IPS DF 6.9 (cell line): ENCODE data around the gene NDUFS7.

Experiments used
- DNase-seq: peaks from one replicate; pipeline ENCODE4 v3.0.0-alpha.2; 2013; ENCODE audit warnings: low read depth, low spot score
- H3K27ac ChIP-seq: one replicate; pipeline ENCODE4 v1.5.1; 2013; ENCODE audit warnings: low read length, control low read depth
- H3K27me3 ChIP-seq: 2 replicates; pipeline ENCODE4 v1.6.1; 2013; ENCODE audit warnings: mild to moderate bottlenecking, low read length; ENCODE audit not compliant: control insufficient read depth, insufficient read depth
- H3K36me3 ChIP-seq: 2 replicates; pipeline ENCODE4 v1.6.1; 2013; ENCODE audit warnings: low read length; ENCODE audit not compliant: control insufficient read depth, insufficient read depth
- H3K4me1 ChIP-seq: 2 replicates; pipeline ENCODE4 v1.6.1; 2013; ENCODE audit warnings: low read length; ENCODE audit not compliant: control insufficient read depth, insufficient read depth
- H3K4me3 ChIP-seq: 2 replicates; pipeline ENCODE4 v1.5.1; 2013; ENCODE audit warnings: mild to moderate bottlenecking, low read length
- H3K9me3 ChIP-seq: 2 replicates; pipeline ENCODE4 v1.6.1; 2013; ENCODE audit warnings: low read length, inconsistent platforms; ENCODE audit not compliant: control insufficient read depth, insufficient read depth
- WGBS: extraction: QIAGEN DNeasy Blood & Tissue Kit; methylation state at CpG from one replicate; pipeline ENCODE4 v1.1.7; 2013; ENCODE audit warnings: mixed read lengths, missing lambda C conversion rate; ENCODE audit not compliant: insufficient read length, insufficient coverage; 5-methylcytosine and 5-hydroxymethylcytosine counted together

NDUFS7 gene

DNA sequence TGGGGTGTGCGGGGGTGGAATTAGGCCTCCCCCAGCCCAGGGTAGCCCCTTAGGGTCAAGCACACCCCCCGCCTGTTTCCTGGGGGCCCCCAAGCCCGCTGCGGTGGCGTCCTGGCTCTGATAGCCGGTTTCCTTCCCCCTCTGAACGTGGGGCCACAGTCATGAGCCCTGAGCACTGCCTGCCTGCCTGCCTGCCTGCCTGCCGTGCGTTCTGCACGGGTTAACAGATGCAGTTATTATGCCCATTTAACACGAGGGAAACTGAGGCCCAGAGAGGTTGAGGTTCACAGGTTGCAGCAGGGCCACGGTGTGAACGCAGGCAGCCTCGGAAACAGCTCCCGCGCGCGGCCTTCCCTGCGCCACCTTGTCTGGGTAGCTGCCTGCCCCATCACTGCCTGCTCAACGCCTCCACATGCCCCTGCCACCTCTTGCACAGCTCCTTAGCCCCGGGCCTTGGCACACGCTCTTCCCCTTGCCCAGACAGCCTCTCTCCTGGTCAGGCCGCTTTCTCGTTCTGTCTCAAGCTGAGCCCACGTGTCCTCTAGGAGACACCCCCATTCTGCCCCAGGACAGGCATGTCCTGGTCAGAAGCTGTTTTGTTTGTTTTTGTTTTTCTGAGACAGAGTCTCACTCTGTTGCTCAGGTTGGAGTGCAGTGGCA is 18.8 kb downstream of the NDUFS7 start:
- H3K36me3 ChIP-seq = no peaks in the 10 kb centered on the region
- no CpG with 5 or more reads among the region's 25 CpGs for WGBS
- no peak for DNase-seq
- H3K9me3 ChIP-seq = no peaks in the 10 kb centered on the region
- no peak overlapping the region for H3K27ac ChIP-seq
- H3K4me1 ChIP-seq = peaks cover 1% of the 10 kb centered on the region
- no peak overlapping the region for H3K4me3 ChIP-seq
- H3K27me3 ChIP-seq = no peaks in the 10 kb centered on the region

DNA sequence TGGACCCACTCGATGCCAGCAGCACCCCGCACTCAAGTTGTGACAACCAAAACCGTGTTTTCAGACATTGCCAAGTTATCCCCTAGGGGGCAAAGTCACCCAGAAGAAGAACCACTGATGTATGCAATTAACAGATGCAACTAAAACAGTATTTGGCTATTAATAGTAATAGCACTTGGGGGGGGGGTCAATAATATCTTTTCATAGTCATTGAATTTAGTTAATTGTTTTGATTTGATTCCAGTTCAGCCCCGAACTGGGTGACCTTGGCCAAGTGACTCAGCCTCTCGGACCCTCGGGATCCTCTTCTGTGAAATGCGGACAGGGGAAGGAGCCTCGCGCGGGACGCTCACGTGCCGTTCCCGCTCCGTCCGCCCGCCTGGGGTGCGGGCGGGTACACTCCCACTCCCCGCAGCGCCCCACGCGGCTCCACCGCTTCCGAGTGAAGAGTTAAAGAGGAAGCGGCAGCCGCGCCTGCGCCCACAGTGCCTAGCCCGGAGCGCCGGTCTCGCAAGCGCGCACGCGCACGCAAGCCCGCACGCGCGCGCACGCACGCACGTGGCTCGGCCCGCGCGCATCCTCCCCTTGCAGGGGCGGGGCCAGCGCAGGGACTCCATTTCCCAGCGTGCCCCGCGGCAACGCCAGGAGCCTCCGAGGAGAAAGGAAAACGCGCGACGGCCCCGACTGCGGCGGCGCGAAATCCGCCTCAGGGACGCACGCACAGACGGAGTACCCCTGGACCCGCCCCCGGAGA is 23.2 kb downstream of the NDUFS7 start:
- Histone ChIP-seq H3K27me3 (no peaks in the 10 kb centered on the region), H3K27ac (no peak overlapping the region), H3K9me3 (no peaks in the 10 kb centered on the region), H3K4me3 (peak overlapping the region; percentile 76; the same call in 1 of the 2 replicates), H3K4me1 (peaks cover 13% of the 10 kb centered on the region), H3K36me3 (peaks cover 4% of the 10 kb centered on the region; the same call in 1 of the 2 replicates)
- peak; percentile 94 for DNase-seq
- no CpG with 5 or more reads among the region's 72 CpGs for WGBS

DNA sequence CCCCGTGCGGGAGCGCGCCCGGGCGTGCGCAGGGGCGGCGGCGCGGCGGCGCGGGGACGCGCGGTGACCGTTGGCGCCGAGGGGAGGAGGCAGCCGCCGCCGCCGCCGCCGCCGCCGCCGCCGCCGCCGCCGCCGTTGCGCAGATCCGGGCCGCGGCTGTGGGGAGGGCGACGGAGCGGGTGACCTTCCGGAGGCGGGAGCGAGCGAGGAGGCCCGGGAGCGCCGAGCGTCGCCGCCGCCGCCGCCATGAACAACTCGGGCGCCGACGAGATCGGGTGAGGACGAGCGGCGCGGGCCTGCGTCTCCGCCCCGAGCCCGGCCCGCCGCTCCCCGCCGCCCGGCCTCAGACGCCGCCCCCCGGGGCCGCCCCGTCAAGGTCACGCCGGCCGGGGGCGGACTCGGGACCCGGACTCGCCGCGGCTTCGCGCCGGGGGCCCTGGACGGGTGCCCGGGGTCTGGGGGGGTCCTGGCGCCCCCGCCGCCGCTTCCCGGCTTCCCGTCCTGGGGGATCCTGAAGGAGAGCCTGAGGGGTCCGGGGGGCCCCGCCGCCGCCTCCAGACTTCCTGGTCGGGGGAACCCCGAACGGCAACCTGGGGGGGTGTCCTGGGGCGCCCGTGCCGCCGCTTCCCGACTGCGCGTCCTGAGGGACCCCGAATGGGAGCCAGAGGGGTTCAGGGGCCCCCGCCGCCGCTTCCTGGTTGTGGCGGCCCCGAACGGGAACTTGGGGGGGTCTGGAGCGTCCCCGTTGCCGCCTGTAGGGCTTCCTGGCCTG is 24.0 kb downstream of the NDUFS7 start, which contains the start of gene DAZAP1:
Gene DAZAP1 (plus strand): TSS at position 59 of the 772 bp plus-strand sequence. CDS start 188 bp downstream, at position 247.
- peaks cover 13% of the 10 kb centered on the region for H3K4me1 ChIP-seq
- H3K27me3 ChIP-seq = no peaks in the 10 kb centered on the region
- H3K4me3 ChIP-seq = peak within 1 kb of the TSS; percentile 76
- DNase-seq = no peak
- WGBS = no CpG with 5 or more reads among the region's 121 CpGs
- H3K9me3 ChIP-seq = no peaks in the 10 kb centered on the region
- H3K27ac ChIP-seq = no peak within 1 kb of the TSS
- peaks cover 6% of the 10 kb centered on the region; the same call in 1 of the 2 replicates for H3K36me3 ChIP-seq

DNA sequence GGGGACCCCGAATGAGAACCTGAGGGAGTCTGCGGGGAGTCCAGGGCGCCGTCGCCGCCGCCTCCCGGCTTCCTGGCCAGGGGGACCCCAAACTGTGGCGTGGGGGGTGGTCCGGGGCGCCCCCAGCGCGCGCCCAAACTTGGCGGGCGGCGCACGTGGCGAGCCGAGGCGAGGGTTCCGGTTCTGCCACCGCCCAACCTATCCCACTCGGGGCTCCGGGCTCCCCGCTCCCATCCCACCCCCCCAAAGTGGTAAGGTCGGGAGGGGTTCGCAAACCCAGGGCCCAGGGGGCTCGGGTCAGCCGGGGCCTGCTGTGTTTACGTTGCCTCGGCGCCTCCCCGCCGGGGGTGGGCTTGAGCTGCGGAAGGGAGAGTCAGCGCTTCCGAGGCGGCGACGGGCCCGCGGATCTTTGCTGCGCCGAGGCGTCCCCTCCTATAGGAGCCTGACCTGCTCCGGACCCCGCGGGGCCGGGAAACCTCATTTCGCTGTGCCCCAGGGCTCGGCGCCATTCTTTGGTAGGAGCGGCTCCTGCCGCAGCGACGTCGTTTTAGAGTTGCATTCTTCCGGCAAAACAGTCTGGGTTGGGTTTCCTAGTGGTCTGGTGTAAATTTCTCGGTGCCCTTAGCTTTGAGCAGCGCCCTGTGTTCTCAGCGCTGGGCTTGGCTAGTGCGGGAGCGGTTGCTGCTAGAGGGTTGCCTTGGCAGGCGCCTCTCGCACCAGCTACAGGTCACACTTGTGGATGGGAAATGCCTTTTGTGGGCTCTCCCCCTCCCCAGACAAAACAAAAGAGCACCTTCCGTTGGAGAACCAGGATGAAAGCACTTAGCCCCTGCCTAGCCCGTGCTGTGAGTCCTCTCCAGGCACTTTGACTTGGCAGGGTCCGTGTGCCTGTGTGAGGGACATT is 24.8 kb downstream of the NDUFS7 start:
- no peaks in the 10 kb centered on the region for H3K9me3 ChIP-seq
- H3K27ac ChIP-seq = no peak overlapping the region
- H3K36me3 ChIP-seq = peaks cover 10% of the 10 kb centered on the region; the same call in 1 of the 2 replicates
- H3K4me3 ChIP-seq = peak overlapping the region; percentile 76
- peaks cover 11% of the 10 kb centered on the region for H3K4me1 ChIP-seq
- no peak for DNase-seq
- no peaks in the 10 kb centered on the region for H3K27me3 ChIP-seq
- no CpG with 5 or more reads among the region's 69 CpGs for WGBS

DNA sequence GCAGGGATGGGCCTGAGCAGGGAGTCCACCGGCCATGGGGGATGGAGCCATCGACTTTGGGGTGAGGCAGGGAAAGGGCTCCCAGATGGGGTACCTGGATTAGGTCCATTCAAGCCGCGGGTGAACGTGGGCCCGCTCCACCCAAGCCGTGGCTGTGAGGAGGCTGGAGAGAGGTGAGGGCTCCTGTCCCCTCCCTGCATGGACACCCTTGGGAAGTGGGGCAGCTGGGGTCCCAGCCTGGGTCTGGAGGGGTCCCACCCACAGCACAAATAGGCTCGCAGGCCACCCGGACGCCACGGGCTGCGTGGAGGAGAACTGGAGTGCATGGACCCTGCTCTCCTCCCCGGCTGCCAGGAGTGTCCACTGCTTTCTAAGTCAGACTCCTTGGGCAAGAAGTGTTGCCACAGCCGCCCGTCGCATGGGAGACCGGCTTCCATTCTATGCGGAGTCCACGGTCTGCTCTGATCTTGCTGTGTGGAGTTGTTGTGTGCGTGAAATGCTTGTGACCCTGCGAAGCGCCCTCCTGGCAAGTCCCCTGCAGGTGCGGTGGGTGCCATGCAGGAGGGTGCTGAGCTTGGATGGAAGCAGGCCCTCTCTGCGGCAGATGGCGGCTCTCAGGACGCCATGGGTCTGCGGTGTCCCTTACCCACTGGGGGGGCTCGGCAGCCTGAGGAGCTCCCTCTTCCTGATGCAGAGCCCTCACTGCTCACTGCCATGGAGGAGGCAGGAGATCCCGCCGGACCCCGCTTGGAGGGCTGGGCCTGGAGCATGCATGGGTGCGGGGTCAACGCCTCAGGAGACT is 25.7 kb downstream of the NDUFS7 start:
- Histone ChIP-seq H3K27ac (no peak overlapping the region), H3K27me3 (no peaks in the 10 kb centered on the region), H3K4me3 (peak overlapping the region; percentile 76; the same call in 1 of the 2 replicates), H3K9me3 (no peaks in the 10 kb centered on the region), H3K36me3 (peaks cover 10% of the 10 kb centered on the region; the same call in 1 of the 2 replicates), H3K4me1 (peaks cover 11% of the 10 kb centered on the region)
- DNase-seq = no peak
- no CpG with 5 or more reads among the region's 33 CpGs for WGBS

DNA sequence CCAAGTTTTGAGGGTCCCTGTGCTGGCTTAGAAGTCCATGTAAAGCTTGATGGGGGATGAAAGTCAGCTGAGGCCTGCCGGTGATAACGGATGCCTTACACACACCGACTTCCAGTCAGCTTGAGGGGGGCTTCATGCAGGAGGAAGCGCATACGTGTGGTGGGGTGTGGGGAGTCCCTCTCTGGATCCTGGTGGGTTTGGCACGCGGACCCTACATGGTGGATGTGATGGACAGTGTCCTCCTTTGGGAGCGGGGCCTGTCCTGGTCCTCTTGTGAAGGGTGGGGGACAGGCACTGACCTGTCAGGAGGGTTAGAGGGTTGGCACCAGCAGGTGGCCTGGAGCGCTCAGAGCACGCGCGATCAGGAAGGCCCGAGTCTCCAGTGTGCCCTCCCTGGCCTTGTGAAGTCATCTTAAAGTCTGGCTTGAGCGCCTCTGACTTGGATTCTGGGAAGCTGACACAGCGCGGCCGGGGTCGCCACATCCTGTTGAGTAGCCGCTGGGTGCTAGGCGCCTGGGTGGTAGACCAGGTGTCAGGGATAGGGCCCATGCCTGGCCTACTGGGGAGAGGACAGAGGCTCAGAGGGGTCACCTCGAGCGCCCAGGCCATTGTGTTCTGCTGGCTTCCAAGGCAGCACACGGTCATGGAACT is 26.6 kb downstream of the NDUFS7 start:
- H3K4me1 ChIP-seq = peaks cover 11% of the 10 kb centered on the region
- peaks cover 10% of the 10 kb centered on the region; the same call in 1 of the 2 replicates for H3K36me3 ChIP-seq
- no peak overlapping the region for H3K4me3 ChIP-seq
- no peak overlapping the region for H3K27ac ChIP-seq
- no peaks in the 10 kb centered on the region for H3K9me3 ChIP-seq
- no peak for DNase-seq
- no CpG with 5 or more reads among the region's 23 CpGs for WGBS
- no peaks in the 10 kb centered on the region for H3K27me3 ChIP-seq

DNA sequence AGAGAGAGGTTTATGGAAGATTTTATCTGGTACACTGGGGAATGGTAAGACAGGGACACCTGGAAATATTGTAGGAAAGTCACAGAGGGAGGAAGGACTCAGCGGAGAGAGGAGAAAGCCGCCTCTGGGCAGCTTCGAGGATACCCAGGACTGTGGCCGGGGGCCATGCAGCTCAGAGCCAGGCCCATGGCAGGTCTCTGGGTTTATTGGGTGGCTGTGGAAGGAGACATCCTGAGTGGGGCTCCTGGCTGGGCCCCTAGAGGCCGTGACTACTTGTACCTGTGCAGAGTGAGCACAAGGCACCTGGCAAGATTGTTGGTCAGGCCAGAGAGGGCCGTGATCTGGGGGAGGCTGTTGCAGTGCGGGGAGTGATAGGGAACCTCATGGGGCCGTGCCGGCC is 27.1 kb downstream of the NDUFS7 start:
- no peaks in the 10 kb centered on the region for H3K27me3 ChIP-seq
- peaks cover 10% of the 10 kb centered on the region; the same call in 1 of the 2 replicates for H3K36me3 ChIP-seq
- H3K27ac ChIP-seq = no peak overlapping the region
- peaks cover 14% of the 10 kb centered on the region for H3K4me1 ChIP-seq
- WGBS = no CpG with 5 or more reads among the region's 9 CpGs
- H3K4me3 ChIP-seq = no peak overlapping the region
- DNase-seq = no peak
- no peaks in the 10 kb centered on the region for H3K9me3 ChIP-seq

DNA sequence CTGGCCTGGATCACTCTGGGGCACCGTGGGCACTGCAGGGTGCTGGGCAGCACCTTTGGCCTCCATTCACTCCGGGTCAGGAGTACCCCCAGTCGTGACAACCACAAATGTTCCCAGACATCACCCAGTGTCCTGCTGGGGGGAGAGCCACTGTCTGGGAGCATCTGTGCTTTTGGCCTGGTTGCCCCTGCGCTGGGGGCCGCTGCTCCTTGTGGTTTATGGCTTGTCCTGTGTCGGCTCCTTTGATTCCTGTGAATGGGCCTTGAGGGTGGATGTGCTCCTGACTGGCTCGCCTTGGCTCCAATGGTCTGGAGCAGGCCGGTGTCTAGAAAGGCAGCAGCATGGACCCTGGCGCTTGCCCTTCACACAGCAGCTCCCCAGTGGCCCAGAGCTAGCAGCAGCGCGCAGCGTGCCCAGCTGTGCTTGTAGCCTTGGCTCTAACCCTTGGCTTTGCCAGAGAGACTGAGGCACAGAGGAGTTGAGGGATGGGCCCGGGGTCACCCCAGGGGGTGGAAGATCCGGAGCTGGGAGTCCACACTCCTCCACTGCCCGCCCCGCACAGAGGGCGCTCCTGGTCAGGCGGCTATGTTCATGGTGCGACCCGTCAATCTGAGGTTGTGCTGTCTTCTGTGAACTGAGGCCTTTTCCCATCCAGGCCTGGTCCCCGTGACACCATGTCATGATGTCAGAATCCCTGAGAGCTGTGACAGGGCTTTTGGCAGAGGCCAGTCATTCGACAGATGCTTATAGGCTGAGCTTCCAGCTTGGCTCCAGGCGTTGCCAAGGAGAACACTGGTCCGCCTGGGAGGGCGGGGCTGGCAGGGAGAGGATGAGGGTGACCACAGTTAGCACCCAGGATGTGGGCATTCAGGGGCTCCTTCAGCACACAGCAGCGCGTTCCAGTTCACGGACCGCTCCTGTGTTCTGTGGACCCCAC is 27.8 kb downstream of the NDUFS7 start:
- no CpG with 5 or more reads among the region's 29 CpGs for WGBS
- no peak overlapping the region for H3K4me3 ChIP-seq
- H3K27ac ChIP-seq = no peak overlapping the region

More for the DNA sequence above, 27.8 kb downstream of the NDUFS7 start:
- DNase-seq = no peak
- H3K36me3 ChIP-seq = peaks cover 10% of the 10 kb centered on the region; the same call in 1 of the 2 replicates
- H3K27me3 ChIP-seq = no peaks in the 10 kb centered on the region
- H3K4me1 ChIP-seq = peaks cover 21% of the 10 kb centered on the region
- H3K9me3 ChIP-seq = no peaks in the 10 kb centered on the region
